GM10266 (cell line): Measurements from ENCODE around the gene TRIM56.
"Not testable (repeated sequence)": the region's sequence is repeated elsewhere in the genome, so short reads cannot be mapped to it uniquely, and the experiment has no call there.

Source experiments
- DNase-seq: peaks from one replicate; pipeline ENCODE4 v3.0.0; 2012; ENCODE audit errors: extremely low spot score
- CTCF ChIP-seq: IDR thresholded peaks from 2 replicates; pipeline ENCODE4 v1.5.1; 2012; ENCODE audit warnings: mild to moderate bottlenecking, low read depth; ENCODE audit not compliant: control insufficient read depth, insufficient read depth; ENCODE audit errors: missing control alignments

TRIM56 gene

GRCh38 chr7:101087334-101088068, 2.2 kb downstream of the TRIM56 start:
- TF ChIP-seq CTCF = no peak
- DNase-seq = no peak

- DNase-seq = no peak
- no peak for TF ChIP-seq CTCF
These were observed 2.8 kb downstream of the TRIM56 start for GRCh38 chr7:101088069-101088425.

GRCh38 chr7:101088858-101089529, 3.7 kb downstream of the TRIM56 start:
- TF ChIP-seq CTCF = no peak
- DNase-seq = no peak

GRCh38 chr7:101089876-101090275, 4.6 kb downstream of the TRIM56 start:
- TF ChIP-seq CTCF = no peak

GRCh38 chr7:101092266-101092905, 7.1 kb downstream of the TRIM56 start:
- not testable (repeated sequence) for DNase-seq

More at GRCh38 chr7:101089876-101090275, 4.6 kb downstream of the TRIM56 start:
- DNase-seq = no peak

- DNase-seq = no peak
- no peak for TF ChIP-seq CTCF
These were observed 8.6 kb downstream of the TRIM56 start for GRCh38 chr7:101093906-101094305.

- TF ChIP-seq CTCF = no peak
- DNase-seq = no peak
These were observed 9.1 kb downstream of the TRIM56 start for GRCh38 chr7:101094376-101094775.
